OCI-LY1 (cell line): ENCODE data around the gene NOXA1.

Experiments
- H2AFZ ChIP-seq: fragments of 200-600 bp; sonication (generic), shearing (Covaris generic); 2 replicates; pipeline ENCODE4 v1.6.0; 2014; ENCODE audit warnings: antibody characterized with exemption, mild to moderate bottlenecking, low read length
- H3F3A ChIP-seq: fragments of 200-600 bp; sonication (generic), shearing (Covaris generic); 2 replicates; pipeline ENCODE4 v1.6.0; 2014; ENCODE audit warnings: mild to moderate bottlenecking, antibody characterized with exemption, low read length, moderate library complexity; ENCODE audit not compliant: insufficient read depth
- H3K27ac ChIP-seq: fragments of 200-600 bp; sonication (generic); 2 replicates; pipeline ENCODE4 v1.5.1; 2014; ENCODE audit warnings: low read length, mixed run types, mild to moderate bottlenecking, low read depth; ENCODE audit not compliant: poor library complexity, severe bottlenecking
- H3K27me3 ChIP-seq: fragments of 200-600 bp; sonication (generic); 2 replicates; pipeline ENCODE4 v1.6.0; 2014; ENCODE audit warnings: antibody characterized with exemption, mild to moderate bottlenecking, low read length, moderate library complexity; ENCODE audit not compliant: insufficient read depth
- H3K36me3 ChIP-seq: fragments of 200-600 bp; sonication (generic); 2 replicates; pipeline ENCODE4 v1.6.1; 2014; ENCODE audit warnings: mild to moderate bottlenecking, antibody characterized with exemption, low read length, moderate library complexity, mixed read lengths; ENCODE audit not compliant: insufficient read depth
- H3K4me1 ChIP-seq: fragments of 200-600 bp; sonication (generic); 2 replicates; pipeline ENCODE4 v1.5.1; 2014; ENCODE audit warnings: mild to moderate bottlenecking, low read length, moderate library complexity; ENCODE audit not compliant: insufficient read depth, severe bottlenecking
- H3K4me2 ChIP-seq: fragments of 200-600 bp; sonication (generic), shearing (Covaris generic); 2 replicates; pipeline ENCODE4 v1.6.1; 2014; ENCODE audit warnings: low read length
- H3K4me3 ChIP-seq: fragments of 200-600 bp; sonication (generic); 2 replicates; pipeline ENCODE4 v1.5.1; 2014; ENCODE audit warnings: low read length, low read depth, mild to moderate bottlenecking, mixed read lengths; ENCODE audit not compliant: poor library complexity, severe bottlenecking
- H3K79me2 ChIP-seq: fragments of 200-600 bp; shearing (Covaris generic); 2 replicates; pipeline ENCODE4 v1.6.1; 2016; ENCODE audit warnings: mixed run types, low read length, mixed read lengths; ENCODE audit not compliant: insufficient read depth
- H3K9ac ChIP-seq: fragments of 200-600 bp; sonication (generic), shearing (Covaris generic); 2 replicates; pipeline ENCODE4 v1.6.1; 2014; ENCODE audit warnings: mild to moderate bottlenecking, low read length, mixed read lengths
- H3K9me2 ChIP-seq: fragments of 200-600 bp; sonication (generic), shearing (Covaris generic); 2 replicates; pipeline ENCODE4 v1.6.1; 2014; ENCODE audit warnings: low read depth, mild to moderate bottlenecking, low read length, mixed read lengths
- H3K9me3 ChIP-seq: fragments of 200-600 bp; shearing (Covaris generic); 2 replicates; pipeline ENCODE4 v1.6.1; 2014; ENCODE audit warnings: low read length, mixed read lengths
- H4K20me1 ChIP-seq: fragments of 200-600 bp; sonication (generic), shearing (Covaris generic); 2 replicates; pipeline ENCODE4 v1.6.0; 2016; ENCODE audit warnings: mild to moderate bottlenecking, low read length; ENCODE audit not compliant: insufficient read depth
- CTCF ChIP-seq: fragments of 200-600 bp; sonication (generic), shearing (Covaris generic); IDR thresholded peaks from 2 replicates; pipeline ENCODE4 v1.5.1; 2017; ENCODE audit warnings: mild to moderate bottlenecking, antibody characterized with exemption, low read length, moderate library complexity, mixed read lengths
- EZH2 ChIP-seq: fragments of 200-600 bp; sonication (generic), shearing (Covaris generic); IDR thresholded peaks from 2 replicates; pipeline ENCODE4 v1.8.0; 2017; ENCODE audit warnings: borderline replicate concordance, mixed run types, mild to moderate bottlenecking, antibody characterized with exemption, low read length, moderate library complexity, mixed read lengths

NOXA1 gene

GRCh38 chr9:137379761-137380161 is 43.4 kb upstream of the NOXA1 start:
- no peaks in the 10 kb centered on the region for H3K9me2 ChIP-seq
- no peak overlapping the region for H3K4me3 ChIP-seq
- no peaks in the 10 kb centered on the region for H3K9me3 ChIP-seq
- H3K27ac ChIP-seq: no peak overlapping the region
- H3K79me2 ChIP-seq: no peaks in the 10 kb centered on the region
- H3F3A ChIP-seq: no peaks in the 10 kb centered on the region
- H4K20me1 ChIP-seq: no peaks in the 10 kb centered on the region
- H2AFZ ChIP-seq: no peak overlapping the region
- no peak for TF ChIP-seq EZH2
- no peak for TF ChIP-seq CTCF
- no peak overlapping the region for H3K4me2 ChIP-seq
- no peak overlapping the region for H3K9ac ChIP-seq
- no peaks in the 10 kb centered on the region for H3K4me1 ChIP-seq
- no peaks in the 10 kb centered on the region; the same call in 1 of the 2 replicates for H3K27me3 ChIP-seq
- no peaks in the 10 kb centered on the region for H3K36me3 ChIP-seq

- no peak overlapping the region for H3K9ac ChIP-seq
- no peak overlapping the region for H3K4me2 ChIP-seq
- H4K20me1 ChIP-seq: no peaks in the 10 kb centered on the region
- H3K27me3 ChIP-seq: no peaks in the 10 kb centered on the region; the same call in 1 of the 2 replicates
- no peak overlapping the region for H2AFZ ChIP-seq
- H3K79me2 ChIP-seq: no peaks in the 10 kb centered on the region
- H3K36me3 ChIP-seq: no peaks in the 10 kb centered on the region
- H3K9me3 ChIP-seq: no peaks in the 10 kb centered on the region
- H3K9me2 ChIP-seq: no peaks in the 10 kb centered on the region
- no peaks in the 10 kb centered on the region for H3K4me1 ChIP-seq
- H3F3A ChIP-seq: no peaks in the 10 kb centered on the region
- H3K4me3 ChIP-seq: no peak overlapping the region
- no peak overlapping the region for H3K27ac ChIP-seq
- TF ChIP-seq EZH2 (no peak), CTCF (no peak)
Measured at GRCh38 chr9:137380171-137380570, 43.0 kb upstream of the NOXA1 start.

GRCh38 chr9:137380606-137381005 is 42.6 kb upstream of the NOXA1 start:
- H3K79me2 ChIP-seq: no peaks in the 10 kb centered on the region
- TF ChIP-seq EZH2 (no peak), CTCF (no peak)

More at GRCh38 chr9:137380606-137381005, 42.6 kb upstream of the NOXA1 start:
- H3K9ac ChIP-seq: no peak overlapping the region
- H3F3A ChIP-seq: no peaks in the 10 kb centered on the region
- no peaks in the 10 kb centered on the region for H3K9me3 ChIP-seq
- no peak overlapping the region for H2AFZ ChIP-seq
- no peak overlapping the region for H3K4me3 ChIP-seq
- H3K27ac ChIP-seq: no peak overlapping the region
- no peaks in the 10 kb centered on the region for H4K20me1 ChIP-seq
- H3K36me3 ChIP-seq: no peaks in the 10 kb centered on the region
- no peaks in the 10 kb centered on the region for H3K4me1 ChIP-seq
- H3K4me2 ChIP-seq: no peak overlapping the region
- no peaks in the 10 kb centered on the region; the same call in 1 of the 2 replicates for H3K27me3 ChIP-seq
- no peaks in the 10 kb centered on the region for H3K9me2 ChIP-seq
